ENCODE data around the gene HNRNPD.

DNA sequence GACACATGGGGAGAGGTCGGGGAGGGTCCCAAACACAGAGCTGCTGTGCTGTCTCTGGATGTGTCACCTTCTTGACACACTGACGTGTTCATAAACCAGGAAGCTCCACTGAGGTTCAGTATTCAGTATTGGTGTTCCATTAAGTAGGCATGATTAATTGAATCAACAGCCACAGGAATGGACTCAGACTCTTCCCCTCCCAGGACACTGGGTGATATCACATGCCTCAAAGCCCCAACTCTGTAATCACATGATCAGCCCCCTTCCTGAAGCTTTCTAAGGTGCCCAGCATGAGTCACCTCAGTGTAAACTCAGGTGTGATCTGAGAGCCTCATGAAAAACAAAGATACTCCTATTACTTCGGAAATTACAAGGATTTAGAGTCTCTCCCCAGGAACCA lies 21.1 kb upstream of the HNRNPD start:
- TF ChIP-seq, protein P1, sequence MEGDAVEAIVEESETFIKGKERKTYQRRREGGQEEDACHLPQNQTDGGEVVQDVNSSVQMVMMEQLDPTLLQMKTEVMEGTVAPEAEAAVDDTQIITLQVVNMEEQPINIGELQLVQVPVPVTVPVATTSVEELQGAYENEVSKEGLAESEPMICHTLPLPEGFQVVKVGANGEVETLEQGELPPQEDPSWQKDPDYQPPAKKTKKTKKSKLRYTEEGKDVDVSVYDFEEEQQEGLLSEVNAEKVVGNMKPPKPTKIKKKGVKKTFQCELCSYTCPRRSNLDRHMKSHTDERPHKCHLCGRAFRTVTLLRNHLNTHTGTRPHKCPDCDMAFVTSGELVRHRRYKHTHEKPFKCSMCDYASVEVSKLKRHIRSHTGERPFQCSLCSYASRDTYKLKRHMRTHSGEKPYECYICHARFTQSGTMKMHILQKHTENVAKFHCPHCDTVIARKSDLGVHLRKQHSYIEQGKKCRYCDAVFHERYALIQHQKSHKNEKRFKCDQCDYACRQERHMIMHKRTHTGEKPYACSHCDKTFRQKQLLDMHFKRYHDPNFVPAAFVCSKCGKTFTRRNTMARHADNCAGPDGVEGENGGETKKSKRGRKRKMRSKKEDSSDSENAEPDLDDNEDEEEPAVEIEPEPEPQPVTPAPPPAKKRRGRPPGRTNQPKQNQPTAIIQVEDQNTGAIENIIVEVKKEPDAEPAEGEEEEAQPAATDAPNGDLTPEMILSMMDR (conservative IDR thresholded peaks at IDR 0.05 in 1 of 2, IDR thresholded peaks at IDR 0.05 in 1 of 2; ENCODE audit: extremely low read depth in 1 of 2, insufficient read depth in 1 of 2, low read depth in 1 of 2, low read length in 2 of 2), result no peak
- TF ChIP-seq EZH2 (IDR thresholded peaks at IDR 0.05; ENCODE audit: borderline replicate concordance, low read length), result no peak

Measured in mammary epithelial cell (primary cell).